GM15510 (cell line): ENCODE results near the gene POLA1.

ENCODE experiments used
- POLR2A ChIP-seq: IDR thresholded peaks from 3 replicates; pipeline ENCODE4 v1.6.1; 2011; ENCODE audit warnings: borderline replicate concordance; ENCODE audit not compliant: insufficient read length; ENCODE audit errors: extremely low read depth

POLA1 gene

DNA sequence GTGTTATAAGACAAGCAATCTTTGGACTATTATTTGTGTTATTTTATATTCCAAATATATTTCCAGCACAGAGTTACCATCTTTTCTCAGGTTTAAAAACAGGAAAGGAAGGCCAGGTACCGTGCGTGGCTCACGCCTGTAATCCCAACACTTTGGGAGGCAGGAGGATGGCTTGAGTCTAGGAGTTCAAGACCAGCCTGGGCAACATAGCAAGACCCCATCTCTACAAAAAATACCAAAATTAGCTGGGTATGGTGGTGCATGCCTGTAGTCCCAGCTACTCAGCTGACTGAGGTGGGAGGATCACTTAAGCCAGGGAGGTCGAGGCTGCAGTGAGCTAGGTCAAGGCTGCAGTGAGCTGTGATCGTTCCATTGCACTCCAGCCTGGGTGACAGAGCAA lies 140.0 kb downstream of the POLA1 start:
- TF ChIP-seq POLR2A, result no peak

DNA sequence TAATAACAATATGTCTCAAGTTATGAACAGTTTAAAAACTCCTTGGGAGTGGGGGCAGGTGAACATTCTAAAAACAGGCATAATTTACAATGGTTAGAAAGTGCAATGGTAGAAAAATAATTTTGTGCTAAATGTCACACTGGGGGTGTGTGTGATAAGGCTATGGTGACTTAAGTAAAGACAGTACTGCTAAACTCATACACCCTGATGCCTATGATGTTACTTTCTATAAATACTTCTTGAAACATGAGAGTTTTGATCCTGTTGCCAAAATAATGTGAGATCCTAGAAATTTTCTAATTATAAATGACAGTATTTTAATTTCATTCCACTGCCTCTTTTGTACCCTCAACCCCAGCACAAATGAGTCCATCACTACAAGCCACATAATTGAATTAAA lies 144.2 kb downstream of the POLA1 start:
- no peak for TF ChIP-seq POLR2A

DNA sequence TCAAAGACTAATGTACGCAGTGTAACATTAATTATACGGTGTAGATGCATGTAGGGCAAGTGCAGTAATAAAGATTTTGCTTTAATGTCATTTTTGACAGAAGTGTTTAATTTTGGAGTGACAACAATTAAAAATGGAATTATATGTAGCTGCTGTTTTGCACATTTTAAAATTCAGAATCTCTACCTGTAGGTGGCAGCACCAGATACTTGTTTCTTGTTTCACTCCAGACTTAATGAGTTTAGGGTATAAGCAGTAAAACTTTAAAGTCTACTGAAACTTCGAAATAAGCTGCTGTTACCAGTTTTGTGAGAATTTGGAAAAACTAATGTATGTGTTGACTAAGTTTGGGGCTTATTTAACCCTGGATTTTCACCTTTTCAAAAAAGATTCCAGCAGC lies 144.9 kb downstream of the POLA1 start:
- TF ChIP-seq POLR2A, result no peak

DNA sequence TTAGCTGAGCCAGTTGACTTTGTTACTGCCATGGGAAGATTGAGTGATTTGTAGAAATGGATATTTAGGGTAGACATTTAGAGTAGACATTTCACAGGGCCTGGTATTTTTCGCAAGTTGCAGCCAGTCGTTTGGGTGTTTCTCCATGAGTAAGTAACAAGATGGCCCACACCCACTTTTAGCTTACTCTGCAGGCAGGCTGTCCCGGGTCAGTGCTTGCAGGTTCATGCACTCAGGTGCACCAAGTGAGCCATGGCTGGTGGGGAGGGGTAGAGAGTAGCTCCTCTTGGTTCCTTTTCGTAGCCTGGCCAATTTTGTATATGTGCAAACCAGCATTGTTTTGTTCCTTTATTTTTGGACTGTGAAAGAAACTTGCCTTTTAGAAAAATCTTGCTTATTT lies 145.6 kb downstream of the POLA1 start:
- TF ChIP-seq POLR2A, result no peak

DNA sequence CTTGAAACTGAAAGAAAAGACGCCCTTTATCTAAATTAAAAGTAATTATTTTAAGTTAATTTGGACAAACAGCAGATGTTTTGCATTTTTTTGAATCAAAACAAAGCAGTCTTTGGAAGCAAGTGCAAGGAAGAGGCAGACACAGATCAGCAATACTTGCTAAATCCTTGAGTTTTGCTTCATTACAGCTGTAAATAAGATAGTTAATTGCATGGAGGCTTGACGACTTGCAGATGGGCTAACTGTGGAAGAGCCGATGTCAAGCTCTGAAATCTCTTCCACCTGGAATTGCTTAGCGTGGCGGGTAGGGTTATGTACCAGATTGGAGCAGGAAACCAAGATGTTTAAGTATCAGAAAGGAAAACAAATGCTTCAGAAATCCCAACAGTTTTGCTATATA lies 148.8 kb downstream of the POLA1 start:
- no peak for TF ChIP-seq POLR2A

DNA sequence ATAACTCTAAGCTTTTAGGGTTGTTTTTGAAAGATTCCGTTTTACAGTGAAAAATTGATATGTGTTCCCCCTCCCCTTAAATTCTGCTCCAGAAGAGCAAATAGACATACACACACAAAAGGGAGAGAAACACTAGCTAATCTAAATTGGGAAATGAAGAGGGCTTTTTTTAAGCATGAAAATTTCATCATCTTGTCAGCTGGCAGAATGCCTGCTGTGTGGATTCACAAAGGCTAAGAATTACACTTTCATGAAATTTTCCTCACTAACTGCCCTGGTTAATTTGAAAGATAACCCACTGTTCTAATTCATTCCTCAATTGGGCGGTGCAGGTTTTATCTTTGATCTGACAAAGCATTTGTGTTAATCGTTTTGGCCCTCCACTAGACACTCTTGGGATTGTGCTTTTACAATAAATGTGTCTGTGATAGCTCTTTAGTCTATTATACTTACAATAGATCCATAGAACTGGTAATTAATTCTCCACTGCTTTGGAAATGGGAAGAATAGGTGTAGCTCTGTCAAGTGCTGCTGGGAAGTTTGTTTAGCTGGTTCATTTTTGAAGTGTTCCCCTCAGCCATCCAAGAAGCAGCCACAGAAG lies 152.9 kb downstream of the POLA1 start:
- TF ChIP-seq POLR2A, result no peak

DNA sequence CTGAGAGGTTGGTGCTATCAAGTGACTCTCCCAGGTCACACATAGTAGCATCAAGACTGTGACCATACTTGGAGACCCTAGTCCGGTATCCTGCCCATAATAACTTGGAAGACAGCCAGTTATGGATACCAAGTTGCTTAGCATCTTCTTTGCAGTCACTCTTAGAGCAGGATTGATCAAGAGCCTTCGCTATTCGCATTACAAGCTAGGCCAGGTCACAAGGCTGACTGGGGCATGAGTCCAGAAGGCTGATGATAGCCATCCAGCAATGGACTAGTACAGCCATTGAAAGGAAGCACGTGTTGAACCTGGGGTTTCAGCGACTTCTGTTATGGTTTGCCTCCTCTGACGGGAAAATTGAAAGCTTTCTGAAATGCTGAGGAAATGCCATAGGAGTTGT lies 157.6 kb downstream of the POLA1 start:
- TF ChIP-seq POLR2A, result no peak

DNA sequence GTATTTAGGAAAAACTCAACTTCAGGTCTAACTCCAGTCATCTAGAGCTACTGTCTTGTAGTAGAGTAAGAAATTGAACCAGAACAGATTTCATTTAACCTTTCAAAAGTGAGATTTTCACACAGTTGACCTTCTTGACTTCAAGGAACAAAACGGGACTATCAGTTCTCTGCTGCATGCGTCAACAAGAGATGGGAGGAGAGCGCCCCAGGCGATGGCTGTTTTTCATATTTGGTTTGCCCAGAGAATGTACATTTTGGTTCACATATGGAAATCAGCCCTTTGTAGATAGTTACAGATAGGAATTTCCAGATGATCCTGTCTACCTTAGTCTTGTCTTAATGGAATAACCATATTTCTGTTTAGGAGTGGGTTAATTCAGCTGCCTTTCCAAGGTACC lies 158.1 kb downstream of the POLA1 start:
- TF ChIP-seq POLR2A, result no peak

DNA sequence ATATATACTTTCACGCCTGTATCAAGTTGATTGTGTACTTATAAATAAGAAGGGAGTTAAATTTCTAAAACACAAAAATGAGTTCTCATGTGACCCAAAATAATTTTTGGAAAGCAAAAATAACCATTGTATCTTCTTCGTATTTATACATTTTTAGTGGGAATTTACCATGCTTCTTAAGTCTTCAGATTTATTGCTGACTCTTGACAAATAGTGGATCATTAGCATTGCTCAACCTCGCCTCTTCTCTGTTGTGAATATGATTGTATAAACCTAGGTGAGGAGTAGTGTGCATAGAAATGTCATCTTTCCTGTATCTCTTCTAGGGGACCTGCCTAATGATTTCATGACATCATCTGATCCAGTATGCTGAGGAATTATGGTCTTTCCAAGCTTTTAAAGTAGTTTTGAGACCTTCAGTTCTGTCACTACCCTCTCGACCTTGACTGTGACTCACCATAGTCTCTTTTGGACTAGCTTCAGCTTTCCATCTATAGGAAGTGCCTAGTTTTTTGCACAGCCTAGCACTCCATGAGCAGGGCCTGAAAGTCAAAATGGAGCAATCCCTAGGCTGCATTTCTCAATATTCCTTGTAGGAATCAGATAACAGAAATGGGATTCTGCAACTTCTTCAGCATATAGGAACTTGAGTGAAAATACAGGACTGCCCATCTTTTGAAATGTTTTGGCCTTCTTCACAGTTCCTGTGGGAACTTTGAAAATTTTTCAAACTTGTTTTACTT lies 164.5 kb downstream of the POLA1 start:
- TF ChIP-seq POLR2A, result no peak

DNA sequence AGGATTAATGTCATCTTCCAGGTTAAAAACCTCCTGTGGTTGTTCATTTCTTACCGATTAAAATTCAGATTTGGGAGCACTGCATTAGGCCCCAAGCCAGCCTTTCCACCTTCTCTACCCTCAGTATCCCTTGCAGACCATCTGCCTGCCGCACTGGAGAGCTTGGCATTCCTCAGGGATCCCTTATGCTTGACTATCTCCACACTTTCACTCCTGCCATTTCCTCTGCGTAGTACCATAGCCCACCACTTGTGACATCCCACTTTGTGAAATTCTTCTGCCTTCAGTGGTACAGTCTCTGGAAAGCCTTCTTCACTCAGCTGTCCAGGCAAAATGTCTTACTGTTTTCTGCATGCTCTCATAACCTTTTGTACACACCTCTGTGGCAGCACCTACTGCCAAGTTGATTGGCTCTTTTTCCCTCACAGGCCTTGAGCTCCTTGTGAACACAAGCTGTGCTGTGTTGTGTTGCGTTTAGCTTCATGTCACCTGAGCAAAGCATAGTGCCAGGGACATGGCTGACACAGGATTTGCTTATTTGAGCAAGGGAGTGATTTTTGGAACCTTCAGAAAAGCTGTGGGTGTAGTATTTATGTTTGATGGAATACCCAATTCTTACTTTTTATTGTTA lies 165.6 kb downstream of the POLA1 start:
- no peak for TF ChIP-seq POLR2A

DNA sequence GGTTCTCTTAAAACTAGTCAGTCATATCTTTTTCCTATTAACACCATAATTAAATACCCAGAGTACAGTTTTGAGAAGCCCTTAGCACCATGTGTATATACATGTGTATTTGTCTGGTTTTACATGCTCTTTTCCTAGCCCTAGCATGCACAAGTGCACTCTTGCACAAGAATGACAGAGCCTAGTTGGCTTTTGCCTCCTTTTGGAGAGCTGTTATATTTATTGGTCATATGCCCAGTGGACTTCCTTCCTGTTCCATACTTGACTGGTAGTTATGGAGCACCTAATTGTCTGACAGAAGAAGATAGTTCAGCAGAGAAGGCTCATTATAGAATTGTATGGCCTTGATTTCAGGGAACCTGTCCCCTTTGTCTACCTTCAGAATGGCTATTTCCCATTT lies 166.4 kb downstream of the POLA1 start:
- TF ChIP-seq POLR2A, result no peak

DNA sequence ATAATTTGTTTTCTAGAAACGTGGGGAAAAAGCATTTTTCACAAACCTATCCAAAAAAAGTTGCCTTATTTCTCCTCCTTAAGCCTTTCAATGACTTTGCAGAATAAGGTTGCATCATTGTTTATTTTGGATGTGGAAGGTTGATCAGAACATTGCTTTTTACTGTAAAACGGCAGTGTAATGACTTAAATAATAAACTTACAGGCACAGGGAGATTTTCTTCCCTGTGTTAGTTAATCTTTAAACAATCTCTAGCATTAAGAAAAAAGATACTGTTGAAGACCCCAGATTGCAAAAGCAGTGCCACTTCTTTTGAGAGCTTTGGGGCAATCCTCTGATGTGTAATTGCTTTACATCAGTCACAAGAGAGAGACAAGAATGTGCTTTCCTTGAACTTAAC lies 168.6 kb downstream of the POLA1 start:
- no peak for TF ChIP-seq POLR2A

DNA sequence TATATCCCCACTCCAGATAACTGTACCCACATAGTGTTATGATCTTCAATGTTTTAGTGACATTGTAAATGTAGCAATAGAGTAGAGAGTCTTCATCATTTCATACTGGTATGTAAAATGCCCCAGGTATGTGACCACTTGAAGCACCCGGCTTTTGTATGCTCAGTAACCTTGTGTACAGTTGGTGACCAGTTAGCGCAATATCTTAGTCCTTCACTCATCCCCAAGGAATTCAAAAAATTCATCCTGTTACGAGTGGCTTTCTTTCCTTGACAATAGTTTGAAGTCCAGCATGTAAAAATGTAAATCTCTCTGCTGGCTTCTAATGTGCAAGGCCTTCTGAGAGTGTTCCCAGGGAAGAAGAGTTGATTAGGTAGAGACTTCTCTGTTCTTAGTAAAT lies 176.4 kb downstream of the POLA1 start:
- TF ChIP-seq POLR2A, result no peak

DNA sequence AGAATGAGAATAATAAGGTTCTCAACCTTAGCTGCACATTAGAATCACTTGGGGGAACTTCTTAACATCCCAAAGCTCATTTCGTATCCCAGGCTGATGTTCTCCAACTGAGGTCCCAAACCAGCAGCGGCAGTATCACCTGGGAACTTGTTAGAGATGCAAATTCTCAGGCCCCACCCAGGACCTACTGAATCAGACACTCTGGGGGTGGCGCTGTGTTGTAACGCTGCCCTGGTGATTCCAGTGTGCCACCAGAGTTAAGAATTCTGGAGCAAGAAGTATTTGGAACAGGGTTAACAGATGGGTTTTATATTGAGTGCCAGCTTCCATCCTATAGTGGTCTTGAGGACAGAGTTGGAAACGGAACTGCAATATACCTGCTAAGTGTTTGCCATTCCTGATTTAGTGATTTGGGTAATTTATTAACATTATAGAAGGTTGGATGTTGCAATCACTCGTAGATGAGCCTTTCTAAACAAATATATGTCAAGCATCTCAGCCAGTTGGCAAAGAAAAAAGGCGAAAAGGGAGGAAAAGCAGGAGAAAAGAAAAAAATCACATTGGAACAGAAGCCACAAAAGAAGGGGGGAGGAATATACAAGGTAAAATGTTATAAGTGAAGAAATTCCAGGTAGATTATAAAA lies 181.0 kb downstream of the POLA1 start:
- TF ChIP-seq POLR2A, result no peak

DNA sequence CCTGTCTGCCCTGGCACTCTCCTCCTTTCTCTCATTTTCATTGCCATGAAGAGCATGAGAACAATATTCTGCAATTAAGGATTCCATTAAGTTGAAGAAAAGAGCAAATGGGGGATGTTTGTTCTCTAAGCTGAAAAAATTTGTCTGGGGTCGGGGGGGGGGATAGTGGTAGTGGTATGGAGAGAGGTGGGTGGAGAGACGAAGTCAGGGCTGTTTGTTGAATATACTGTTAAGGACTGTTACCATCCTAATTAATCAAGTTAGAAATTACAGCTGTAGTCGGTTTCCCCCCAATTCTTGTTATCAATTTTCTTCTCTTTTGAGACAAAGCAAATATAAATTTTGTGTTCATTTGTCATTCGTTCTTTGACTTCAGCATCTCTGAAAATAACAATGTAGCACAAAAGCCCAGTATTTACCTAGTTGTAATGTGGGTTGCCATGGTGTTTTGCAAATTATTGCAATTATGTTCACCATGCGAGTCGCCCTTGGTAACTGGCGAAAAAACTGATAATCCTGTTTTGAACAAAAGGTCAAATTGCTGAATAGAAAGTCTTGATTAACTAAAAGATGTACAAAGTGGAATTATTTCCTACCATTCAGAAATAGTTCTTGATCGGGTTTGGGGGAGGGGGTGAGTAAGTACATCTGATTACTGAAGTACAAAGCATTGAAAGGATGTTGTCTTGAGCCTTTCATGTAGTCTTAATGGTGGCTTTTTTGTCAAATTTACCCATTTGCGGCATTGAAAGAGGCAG lies 183.0 kb downstream of the POLA1 start:
- no peak for TF ChIP-seq POLR2A

DNA sequence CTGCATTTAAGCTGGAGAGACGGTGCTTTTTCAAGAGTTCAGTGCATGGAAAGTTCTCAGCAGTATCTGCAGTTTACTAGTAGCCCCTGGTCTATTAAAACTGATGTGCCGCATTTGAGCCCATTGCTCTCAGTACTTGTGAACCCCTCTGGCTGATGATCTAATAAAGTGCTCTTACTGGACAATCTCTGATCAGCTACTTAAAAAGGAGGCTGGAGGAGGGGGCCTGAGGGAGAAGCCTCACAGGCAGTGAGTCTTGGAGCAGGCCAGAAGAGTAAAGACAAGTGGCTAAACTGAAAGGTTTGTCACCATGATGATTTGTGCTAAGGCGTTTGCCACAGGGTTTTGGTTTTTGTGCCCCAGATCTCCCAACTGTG lies 183.6 kb downstream of the POLA1 start:
- no peak for TF ChIP-seq POLR2A
